Vagina (tissue), 2 donors: ENCODE data around the gene ZIC5. TPM values are rescaled to one million over a fixed set of nuclear protein-coding genes. Genes with fewer than 3 reads are reported as not detected.

Source experiments
- DNase-seq, 2 donors: peaks; one replicate each; pipeline ENCODE4 v3.0.0-alpha.2; 2017; ENCODE audit errors: extremely low spot score in 2 of 2
- H3K27ac ChIP-seq: fragments of 200-600 bp; sonication (generic); one replicate; pipeline ENCODE4 v1.5.1; 2019
- H3K27me3 ChIP-seq: fragments of 200-600 bp; sonication (generic); one replicate; pipeline ENCODE4 v1.5.1; 2019
- H3K36me3 ChIP-seq, 2 donors: fragments of 200-600 bp; sonication (generic); one replicate each; pipeline ENCODE4 v1.5.1; 2017 to 2019
- H3K4me1 ChIP-seq: fragments of 200-600 bp; sonication (generic); one replicate; pipeline ENCODE4 v1.5.1; 2019
- H3K4me3 ChIP-seq, 2 donors: fragments of 200-600 bp; sonication (generic); 1 replicate in 1 of 2; 2 replicates in 1 of 2; pipeline ENCODE4 v1.5.1; 2016 to 2019
- H3K9me3 ChIP-seq: fragments of 200-600 bp; sonication (generic); one replicate; pipeline ENCODE4 v1.5.1; 2019
- POLR2A ChIP-seq, 2 donors: fragments of 450-650 bp; IDR thresholded peaks; one replicate each; pipeline ENCODE4 v1.6.1; 2017; ENCODE audit warnings: antibody characterized with exemption in 2 of 2, mild to moderate bottlenecking in 2 of 2, moderate library complexity in 2 of 2
- POLR2AphosphoS5 ChIP-seq, 2 donors: sonication (generic); formaldehyde crosslinking; IDR thresholded peaks; one replicate each; pipeline ENCODE4 v1.9.0; 2017; ENCODE audit warnings: antibody characterized with exemption in 2 of 2, mild to moderate bottlenecking in 2 of 2, low read depth in 1 of 2; ENCODE audit not compliant: insufficient read depth in 1 of 2
- intact Hi-C: fragments of 100-400 bp; cut with DNase I; formaldehyde crosslinking; loops from one replicate; pipeline ENCODE4 v1.15.1; 2023
- total RNA-seq: library from RNA; depleted of rRNA; stranded (reverse); fragments of >200 nt; gene quantifications from one replicate; pipeline ENCODE4 v1.2.3, GENCODE V29; 2016
- TF ChIP-seq, protein P1 (sequence below), 3 experiments: fragments of 450-650 bp in 2 of 3; fragments of 200-600 bp in 1 of 3; sonication (generic) in 1 of 3; IDR thresholded peaks; one replicate each; pipeline ENCODE4 v1.5.1; 2017 to 2019; ENCODE audit warnings: antibody characterized with exemption in 3 of 3, mild to moderate bottlenecking in 2 of 3, moderate library complexity in 2 of 3

ZIC5 gene
- total RNA-seq, 1 donor from 2014 or later = not detected

DNA sequence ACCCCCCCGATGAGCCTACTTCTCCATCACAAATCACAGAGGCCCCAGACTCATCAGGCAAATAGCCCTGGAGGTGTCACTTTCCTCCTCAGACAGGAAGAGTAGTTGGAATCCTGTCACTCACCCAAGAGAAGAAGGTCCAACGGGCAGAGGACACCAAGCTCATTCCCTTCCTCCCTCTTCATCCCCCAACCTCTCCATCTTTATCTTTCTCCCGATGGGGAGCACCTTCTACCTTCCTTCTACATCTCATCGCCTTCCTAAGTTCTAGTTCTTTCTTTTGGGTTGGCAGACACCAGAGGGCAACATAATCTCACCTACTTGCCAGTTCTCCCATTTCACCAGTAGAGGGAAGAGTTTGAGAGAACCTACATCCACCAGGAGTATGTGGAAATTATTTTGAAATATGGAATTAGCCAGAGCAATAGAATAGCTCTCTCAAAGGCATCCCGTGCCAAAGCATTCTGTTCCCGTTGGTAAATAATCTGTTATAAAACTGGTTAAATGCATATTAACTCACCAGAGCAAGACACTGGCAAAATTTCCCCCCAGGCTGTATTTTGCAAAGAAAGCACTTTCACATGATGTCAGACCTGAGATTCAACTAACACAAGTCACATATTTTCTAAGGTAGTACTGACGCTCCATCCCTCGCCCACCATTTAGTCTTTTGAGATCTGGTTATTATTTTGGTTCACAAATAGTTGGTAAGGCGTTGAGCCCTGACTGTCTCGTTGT is 55.0 kb downstream of the ZIC5 start:
- no peaks in the 10 kb centered on the region for H3K4me1 ChIP-seq
- DNase-seq = no peak
- intact Hi-C loops = loop anchor here (10.0 kb wide), 1 partner anchor 598 kb away; no protein-coding TSS in a partner anchor

DNA sequence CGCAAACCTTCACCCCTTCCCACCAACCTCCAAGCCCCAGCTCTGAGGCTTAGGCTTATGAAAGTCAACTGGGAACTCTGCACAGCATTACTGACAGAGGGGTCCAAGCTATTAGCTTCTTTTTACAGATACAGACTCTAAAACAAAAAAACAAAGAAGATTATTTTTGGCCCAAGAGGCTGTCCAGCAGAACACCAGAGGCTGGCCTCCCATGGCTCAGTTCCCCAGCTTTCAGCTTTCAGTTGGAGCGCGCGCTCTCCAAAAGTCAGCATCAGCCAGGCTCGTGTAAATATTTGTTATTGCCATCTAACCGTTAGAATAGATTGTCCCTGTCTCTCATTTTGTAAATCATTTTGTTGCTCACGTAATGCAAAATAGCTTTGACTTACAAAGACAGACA is 58.4 kb downstream of the ZIC5 start:
- Histone ChIP-seq H3K4me3 (no peak overlapping the region), H3K27me3 (no peaks in the 10 kb centered on the region), H3K9me3 (no peaks in the 10 kb centered on the region), H3K4me1 (no peaks in the 10 kb centered on the region), H3K27ac (no peak overlapping the region), H3K36me3 (no peaks in the 10 kb centered on the region)
- intact Hi-C loops = loop anchor here (10.0 kb wide), 1 partner anchor 602 kb away; no protein-coding TSS in a partner anchor
- TF ChIP-seq POLR2A (IDR thresholded peaks at IDR 0.05) = no peak
- TF ChIP-seq, protein P1, sequence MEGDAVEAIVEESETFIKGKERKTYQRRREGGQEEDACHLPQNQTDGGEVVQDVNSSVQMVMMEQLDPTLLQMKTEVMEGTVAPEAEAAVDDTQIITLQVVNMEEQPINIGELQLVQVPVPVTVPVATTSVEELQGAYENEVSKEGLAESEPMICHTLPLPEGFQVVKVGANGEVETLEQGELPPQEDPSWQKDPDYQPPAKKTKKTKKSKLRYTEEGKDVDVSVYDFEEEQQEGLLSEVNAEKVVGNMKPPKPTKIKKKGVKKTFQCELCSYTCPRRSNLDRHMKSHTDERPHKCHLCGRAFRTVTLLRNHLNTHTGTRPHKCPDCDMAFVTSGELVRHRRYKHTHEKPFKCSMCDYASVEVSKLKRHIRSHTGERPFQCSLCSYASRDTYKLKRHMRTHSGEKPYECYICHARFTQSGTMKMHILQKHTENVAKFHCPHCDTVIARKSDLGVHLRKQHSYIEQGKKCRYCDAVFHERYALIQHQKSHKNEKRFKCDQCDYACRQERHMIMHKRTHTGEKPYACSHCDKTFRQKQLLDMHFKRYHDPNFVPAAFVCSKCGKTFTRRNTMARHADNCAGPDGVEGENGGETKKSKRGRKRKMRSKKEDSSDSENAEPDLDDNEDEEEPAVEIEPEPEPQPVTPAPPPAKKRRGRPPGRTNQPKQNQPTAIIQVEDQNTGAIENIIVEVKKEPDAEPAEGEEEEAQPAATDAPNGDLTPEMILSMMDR (IDR thresholded peaks at IDR 0.05) = no peak
- no peak for TF ChIP-seq POLR2AphosphoS5 (IDR thresholded peaks at IDR 0.05; ENCODE audit: insufficient read depth in 1 of 2, low read depth in 1 of 2)
- no peak for DNase-seq

More for the DNA sequence above, 55.0 kb downstream of the ZIC5 start:
- no peaks in the 10 kb centered on the region for H3K27me3 ChIP-seq
- no peak for TF ChIP-seq POLR2AphosphoS5 (IDR thresholded peaks at IDR 0.05; ENCODE audit: insufficient read depth in 1 of 2, low read depth in 1 of 2)
- TF ChIP-seq, protein P1 (IDR thresholded peaks at IDR 0.05) = peak; percentile 51 to 73 (median 62)
- H3K4me3 ChIP-seq = no peak overlapping the region
- no peak overlapping the region for H3K27ac ChIP-seq
- no peaks in the 10 kb centered on the region for H3K9me3 ChIP-seq
- no peaks in the 10 kb centered on the region for H3K36me3 ChIP-seq

Other genes starting within 250 kb of the ZIC5 start
- gene ZIC2, start 10.0 kb upstream of the ZIC5 start, total RNA-seq = not detected
- gene PCCA, start 117.3 kb upstream of the ZIC5 start, total RNA-seq = 33.4 TPM